ENCODE results near the gene PMPCA.

PMPCA gene

DNA sequence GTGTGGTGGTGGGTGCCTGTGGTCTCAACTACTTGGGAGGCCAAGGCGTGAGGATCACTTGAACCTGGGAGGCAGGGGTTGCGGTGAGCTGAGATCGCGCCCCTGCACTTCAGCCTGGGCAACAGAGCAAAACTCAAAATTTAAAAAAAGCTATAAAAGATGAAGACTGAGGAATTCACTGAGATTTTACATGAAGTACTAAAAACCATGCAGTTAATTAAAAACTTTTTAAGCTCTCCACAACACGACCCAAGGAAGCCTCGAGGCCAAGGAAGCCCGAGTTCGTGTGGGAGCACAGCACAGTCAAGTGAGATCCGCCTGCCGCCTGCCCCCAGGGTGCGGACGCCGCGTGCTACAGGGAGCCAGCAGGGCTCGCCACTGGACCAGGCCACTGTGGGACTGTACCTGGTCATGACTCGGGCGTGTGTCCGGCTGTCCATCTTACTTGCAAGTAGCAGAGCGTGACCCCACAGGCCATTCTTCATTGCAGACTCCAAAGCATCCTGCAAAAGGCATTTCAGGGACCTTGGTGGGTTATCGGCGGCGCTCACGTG, 50.4 kb downstream of the PMPCA start:
- no peak for DNase-seq

DNA sequence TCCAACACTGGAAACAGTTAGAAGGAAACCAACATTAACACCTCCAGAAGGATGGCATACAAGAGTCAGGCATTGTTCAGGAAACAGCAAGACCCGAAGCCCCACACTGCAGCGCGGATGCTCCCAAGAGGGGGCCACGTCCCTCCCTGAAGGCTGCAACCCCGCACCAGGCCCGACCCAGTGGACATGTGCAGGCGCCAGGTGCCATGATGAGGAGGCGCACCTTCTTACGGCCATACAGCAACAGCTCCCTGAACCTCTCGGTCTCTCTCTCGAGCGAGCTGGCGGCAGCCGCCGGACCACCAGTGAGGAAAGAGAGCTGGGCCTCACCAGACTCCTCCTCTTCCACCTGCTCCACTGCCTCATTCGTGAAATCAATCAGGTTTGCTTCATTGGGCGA, 52.2 kb downstream of the PMPCA start:
- DNase-seq, result no peak

DNA sequence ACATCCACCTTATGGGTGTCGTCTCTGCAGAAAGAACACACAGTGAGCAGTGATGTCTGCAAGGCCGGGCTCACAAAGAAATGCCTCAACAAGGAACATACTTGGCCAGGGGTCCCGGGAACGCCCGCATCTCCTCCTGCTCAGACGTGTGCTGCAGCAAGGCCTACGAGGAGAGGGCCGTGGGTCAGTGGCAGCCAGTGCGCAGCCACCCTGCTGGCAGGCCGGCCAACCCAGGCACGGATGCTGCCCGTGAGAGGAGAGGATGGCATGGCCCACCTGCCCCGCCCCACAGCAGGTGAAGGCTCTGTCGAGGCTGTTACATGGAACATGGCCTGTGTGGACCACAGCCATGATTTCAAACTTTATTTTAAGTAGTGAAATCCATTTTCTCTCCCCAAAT, 53.1 kb downstream of the PMPCA start:
- no peak for DNase-seq

DNA sequence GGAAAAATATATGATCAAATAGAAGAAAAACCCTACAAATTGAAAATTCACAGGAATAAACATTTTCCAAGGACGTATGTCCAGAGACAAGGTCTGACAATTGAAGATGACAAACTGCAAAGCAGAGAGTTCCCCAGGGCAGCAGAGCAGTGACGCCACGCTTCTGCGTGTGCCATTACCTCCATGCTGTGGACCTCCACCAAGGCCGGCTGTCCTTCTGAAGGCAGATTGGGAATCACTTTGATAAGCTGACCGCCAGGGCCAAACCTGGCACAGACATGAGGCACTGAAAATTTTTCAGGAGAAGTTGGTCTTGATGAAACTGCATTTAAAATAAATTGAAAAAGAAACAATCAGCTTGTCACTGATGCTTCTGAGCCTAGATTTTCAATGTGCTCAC, 53.8 kb downstream of the PMPCA start:
- DNase-seq, result no peak

DNA sequence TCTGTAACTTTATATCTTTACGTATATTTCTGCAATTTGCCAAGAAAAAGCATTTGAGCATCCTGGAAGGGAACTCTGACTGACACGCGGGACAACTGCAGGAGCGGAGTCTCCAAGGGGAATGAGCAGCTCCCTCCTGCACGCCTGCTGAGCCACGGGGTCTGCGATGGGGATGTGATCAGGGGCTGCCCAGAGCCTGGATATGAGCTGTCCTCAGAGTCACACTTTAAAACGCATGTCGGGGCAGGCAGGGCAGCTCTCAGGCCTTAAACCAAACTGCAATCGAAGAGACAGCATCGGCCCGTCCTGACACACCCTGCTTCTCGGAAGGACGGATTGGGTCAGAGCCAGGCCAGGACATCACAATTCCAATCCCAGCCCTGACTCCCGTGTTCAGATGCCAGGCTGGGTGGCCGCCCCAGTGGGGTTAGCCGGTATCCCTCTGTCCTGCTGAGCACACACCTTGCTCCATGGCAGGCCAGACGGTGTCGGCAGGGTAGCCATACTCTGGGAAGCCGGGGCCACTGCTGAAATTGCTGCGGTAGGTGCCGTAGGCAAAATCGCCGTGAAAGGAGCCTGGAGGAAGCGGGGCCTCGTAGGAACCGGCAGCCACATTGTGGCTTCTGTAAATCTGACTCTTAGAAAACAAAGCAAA, 55.2 kb downstream of the PMPCA start:
- DNase-seq, result no peak

DNA sequence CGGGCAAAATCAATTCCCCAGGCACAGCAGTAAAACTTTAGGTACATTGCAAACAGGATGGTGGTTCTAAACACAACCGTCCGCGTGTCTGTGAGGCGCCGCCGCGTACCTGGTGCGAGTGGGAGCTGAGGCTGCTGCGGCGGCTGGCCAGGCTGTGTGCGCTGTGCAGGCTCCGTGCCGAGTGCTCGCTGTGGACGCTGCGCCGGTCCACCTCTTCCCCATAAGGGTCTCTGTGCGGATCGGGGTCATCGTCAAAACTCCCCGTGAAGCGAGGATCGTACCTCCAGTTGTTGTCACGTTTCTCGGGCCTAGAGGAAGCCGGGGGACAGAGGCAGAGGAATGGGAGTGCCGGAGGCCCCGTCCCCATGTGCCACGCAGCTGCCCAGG, 55.7 kb downstream of the PMPCA start:
- DNase-seq, result no peak

DNA sequence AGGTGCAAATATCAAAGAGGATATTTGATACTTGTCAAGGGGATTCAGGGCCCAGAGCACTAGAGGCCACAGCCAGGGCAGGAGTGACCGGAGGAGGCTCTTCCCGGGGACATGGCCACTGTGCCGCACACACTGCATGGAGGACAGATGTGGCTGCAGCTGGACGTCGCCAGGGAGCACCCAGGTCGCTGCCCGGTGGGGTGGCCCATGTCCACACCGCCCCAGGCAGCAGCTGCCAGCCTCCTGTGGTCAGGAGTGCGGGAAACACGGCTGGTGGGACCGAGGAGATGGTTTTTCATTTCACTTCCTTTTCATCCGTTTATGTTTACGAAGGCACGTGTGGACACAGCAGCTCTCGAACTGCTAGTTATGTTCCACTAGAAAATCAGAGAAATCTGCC, 57.3 kb downstream of the PMPCA start:
- no peak for DNase-seq

DNA sequence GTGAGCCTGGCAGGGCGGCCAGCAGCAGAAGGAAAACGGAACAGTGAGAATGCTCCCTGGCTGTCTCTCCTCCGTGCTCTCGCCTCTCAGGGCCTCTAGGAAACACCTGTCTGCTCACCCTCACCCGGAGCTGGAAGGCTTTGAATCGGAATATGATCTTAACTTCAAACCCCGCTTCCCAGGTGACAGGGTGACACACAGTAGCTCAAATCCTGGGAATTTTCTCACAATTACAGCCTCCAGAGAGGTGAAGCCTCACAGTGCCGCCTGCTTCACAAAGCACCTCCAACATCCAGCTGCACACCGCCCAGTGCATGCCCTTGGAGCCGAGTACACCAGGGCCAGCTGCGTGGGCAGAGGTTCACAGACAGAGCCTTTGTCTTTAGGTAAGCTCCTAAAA, 59.9 kb downstream of the PMPCA start:
- DNase-seq, result no peak

DNA sequence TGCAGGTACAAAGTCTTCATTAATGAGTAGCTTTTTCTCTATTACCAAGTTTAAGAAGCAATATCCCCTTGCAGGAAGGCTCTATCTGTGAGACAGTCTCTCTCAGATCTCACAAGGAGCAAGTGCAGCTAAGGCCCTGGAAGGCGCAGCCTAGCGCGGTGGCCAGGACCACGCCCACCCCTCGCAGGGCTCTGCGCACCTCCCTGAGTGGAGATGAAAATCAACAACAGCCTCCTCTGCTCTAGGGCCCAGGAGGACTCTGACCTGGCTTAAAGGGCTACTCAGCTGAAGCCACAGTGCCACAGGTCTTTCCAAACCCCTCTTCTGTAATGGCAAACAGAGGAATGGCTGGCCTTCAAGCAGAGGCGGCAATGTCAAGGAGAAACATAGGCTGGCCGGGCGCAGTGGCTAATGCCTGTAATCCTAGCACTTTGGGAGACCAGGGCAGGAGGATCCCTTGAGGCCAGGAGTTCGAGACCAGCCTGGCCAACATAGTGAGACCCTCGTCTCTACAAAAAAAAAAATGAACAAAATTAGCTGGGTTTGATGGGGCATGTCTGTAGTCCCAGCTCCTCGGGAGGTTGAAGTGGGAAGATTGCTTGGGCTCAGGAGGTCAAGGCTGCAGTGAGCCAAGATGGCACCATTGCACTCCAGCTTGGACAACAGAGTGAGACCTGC, 60.5 kb downstream of the PMPCA start:
- no peak for DNase-seq

DNA sequence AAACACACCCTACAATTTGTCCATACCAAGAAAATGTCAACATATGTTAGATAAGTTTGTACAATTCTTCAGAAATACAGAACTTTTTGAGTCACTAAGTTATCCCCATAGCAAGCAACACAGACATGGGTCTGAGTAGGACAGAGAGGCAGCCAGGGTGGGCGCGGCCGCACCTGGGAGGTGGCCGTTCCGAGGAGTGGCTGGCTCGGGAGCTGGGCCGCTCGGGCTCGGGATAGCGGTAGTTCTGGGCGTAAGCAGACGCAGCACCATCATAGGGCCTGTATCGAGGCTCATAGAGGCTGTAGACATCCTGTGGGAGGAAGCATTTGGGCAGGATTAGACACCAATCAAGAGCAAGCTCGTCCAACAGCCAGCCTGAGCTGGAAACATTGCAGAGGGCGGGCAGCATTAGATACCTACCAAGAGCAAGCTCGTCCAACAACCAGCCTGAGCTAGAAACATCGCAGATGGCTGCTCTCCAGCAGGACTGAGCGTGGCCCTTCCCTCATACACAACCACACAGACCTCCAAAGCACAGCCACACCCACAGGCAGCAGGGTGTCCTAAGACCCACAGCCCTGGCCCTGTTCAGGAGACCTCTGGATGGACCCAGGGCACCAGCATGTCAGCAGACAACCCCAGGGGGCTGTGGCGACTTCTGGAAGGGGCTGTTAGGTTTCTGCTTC, 61.5 kb downstream of the PMPCA start:
- DNase-seq, result no peak

DNA sequence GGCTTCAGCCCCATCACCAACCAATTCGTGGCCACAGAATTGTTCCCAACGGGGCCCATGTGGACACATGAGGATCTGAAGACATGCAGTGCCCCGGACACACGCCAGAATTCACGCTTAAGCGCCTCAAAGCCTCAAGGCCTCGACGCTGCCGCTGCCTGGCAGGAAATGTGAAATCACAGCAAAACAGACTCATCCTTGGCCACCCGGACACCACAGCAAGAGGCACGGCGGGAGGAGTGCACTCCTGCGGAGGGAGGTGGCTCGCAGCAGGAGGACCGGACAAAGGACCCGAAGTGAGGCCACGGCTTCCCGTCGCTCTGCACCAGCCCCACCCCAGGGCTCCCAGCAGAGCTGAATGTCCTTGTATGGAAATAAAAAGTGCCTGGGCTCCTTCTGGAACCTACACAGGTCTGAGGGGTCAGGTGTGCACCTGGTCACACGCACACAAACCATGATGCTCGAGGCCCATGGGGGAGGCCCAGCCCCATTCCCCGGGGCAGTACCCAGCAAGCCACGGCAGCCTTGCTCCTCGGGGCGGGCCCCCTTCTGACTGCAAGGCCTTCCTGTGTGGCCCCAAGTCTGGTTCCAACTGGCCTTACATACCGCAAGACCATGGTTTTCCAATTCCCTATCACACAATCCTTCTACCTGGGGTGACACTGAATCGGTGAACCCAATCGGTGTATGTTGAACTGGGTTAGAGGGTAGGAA, 62.3 kb downstream of the PMPCA start:
- no peak for DNase-seq

DNA sequence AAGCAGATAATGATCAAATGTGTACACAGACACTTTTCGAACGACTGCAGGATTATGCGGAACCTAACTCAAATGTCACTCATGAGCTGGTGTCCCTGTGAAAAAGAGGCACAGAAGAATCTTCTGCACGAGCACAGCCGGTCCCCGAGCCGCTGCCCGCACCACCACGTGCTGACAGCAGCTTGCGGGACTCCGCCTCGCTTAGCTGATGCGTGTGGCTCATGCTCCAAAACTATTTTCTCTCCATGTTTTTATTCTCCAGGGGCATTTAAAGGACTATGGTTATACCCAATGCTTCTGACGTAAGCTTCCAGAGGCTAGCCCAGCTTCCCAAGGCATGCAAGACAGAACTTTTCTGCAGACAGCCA, 62.9 kb downstream of the PMPCA start:
- DNase-seq, result no peak

All from CD4-positive, alpha-beta T cell treated with Interleukin-4 for 4 hours (primary cell).